ENCODE data around the gene EFCAB11.

- TF ChIP-seq, protein P1, sequence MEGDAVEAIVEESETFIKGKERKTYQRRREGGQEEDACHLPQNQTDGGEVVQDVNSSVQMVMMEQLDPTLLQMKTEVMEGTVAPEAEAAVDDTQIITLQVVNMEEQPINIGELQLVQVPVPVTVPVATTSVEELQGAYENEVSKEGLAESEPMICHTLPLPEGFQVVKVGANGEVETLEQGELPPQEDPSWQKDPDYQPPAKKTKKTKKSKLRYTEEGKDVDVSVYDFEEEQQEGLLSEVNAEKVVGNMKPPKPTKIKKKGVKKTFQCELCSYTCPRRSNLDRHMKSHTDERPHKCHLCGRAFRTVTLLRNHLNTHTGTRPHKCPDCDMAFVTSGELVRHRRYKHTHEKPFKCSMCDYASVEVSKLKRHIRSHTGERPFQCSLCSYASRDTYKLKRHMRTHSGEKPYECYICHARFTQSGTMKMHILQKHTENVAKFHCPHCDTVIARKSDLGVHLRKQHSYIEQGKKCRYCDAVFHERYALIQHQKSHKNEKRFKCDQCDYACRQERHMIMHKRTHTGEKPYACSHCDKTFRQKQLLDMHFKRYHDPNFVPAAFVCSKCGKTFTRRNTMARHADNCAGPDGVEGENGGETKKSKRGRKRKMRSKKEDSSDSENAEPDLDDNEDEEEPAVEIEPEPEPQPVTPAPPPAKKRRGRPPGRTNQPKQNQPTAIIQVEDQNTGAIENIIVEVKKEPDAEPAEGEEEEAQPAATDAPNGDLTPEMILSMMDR (conservative IDR thresholded peaks at IDR 0.05; ENCODE audit: low read depth, low read length), result no peak
- no peak for TF ChIP-seq RCOR1 (IDR thresholded peaks at IDR 0.05; ENCODE audit: insufficient replicate concordance, low read length)
- TF ChIP-seq POLR2A (IDR thresholded peaks at IDR 0.05; ENCODE audit: low read depth, low read length), result no peak
- TF ChIP-seq MXI1 (IDR thresholded peaks at IDR 0.05; ENCODE audit: borderline replicate concordance, low read depth, low read length), result no peak
- no peak for TF ChIP-seq RAD21 (IDR thresholded peaks at IDR 0.05; ENCODE audit: low read length)
- TF ChIP-seq SMC3 (IDR thresholded peaks at IDR 0.05; ENCODE audit: low read depth, low read length), result no peak
- no peak for TF ChIP-seq CEBPB (IDR thresholded peaks at IDR 0.05; ENCODE audit: low read depth, low read length)
- TF ChIP-seq ELK1 (IDR thresholded peaks at IDR 0.05; ENCODE audit: borderline replicate concordance, low read depth, low read length), result no peak
- no peak for TF ChIP-seq RFX5 (IDR thresholded peaks at IDR 0.05; ENCODE audit: low read depth, low read length)
- TF ChIP-seq NFE2L2 (IDR thresholded peaks at IDR 0.05; ENCODE audit: low read depth, low read length), result no peak
- no peak for TF ChIP-seq USF2 (IDR thresholded peaks at IDR 0.05; ENCODE audit: low read depth, low read length)
- no peak for TF ChIP-seq MAZ (IDR thresholded peaks at IDR 0.05; ENCODE audit: borderline replicate concordance, low read depth, low read length)
- no peak for TF ChIP-seq MAFK (IDR thresholded peaks at IDR 0.05; ENCODE audit: low read depth, low read length)
- TF ChIP-seq FOS (IDR thresholded peaks at IDR 0.05; ENCODE audit: low read depth, low read length), result no peak
Observed at GRCh38 chr14:89909586-89909985, 44.9 kb downstream of the EFCAB11 start.
